G401 (cell line): ENCODE measurements around the gene KRAS. TPM values are rescaled to one million over a fixed set of nuclear protein-coding genes. Genes with fewer than 3 reads are reported as not detected.

Experiments used
- DNase-seq: peaks from one replicate; pipeline ENCODE4 v3.0.0-alpha.2; 2015; ENCODE audit warnings: low spot score
- in situ Hi-C: cut with HindIII; loops from 2 replicates; pipeline ENCODE4 v1.10.0; 2016; ENCODE audit warnings: low sequenced_read_pairs, mixed read lengths
- total RNA-seq: library from RNA; depleted of rRNA; stranded (reverse); fragments of >200 nt; shearing (Covaris generic); gene quantifications from 2 replicates; pipeline ENCODE4 v1.2.3, GENCODE V29; 2014

KRAS gene
- total RNA-seq, 1 experiment from 2014 or later: 9.5 TPM

- no peak for DNase-seq
- in situ Hi-C loops: no loop called here
These were observed 7.0 kb upstream of the KRAS start for GRCh38 chr12:25257590-25258324.

GRCh38 chr12:25256826-25257225 lies 6.1 kb upstream of the KRAS start:
- in situ Hi-C loops: no loop called here
- DNase-seq: no peak

- DNase-seq: no peak
- in situ Hi-C loops: no loop called here
These were observed 5.3 kb upstream of the KRAS start for GRCh38 chr12:25256005-25256404.

GRCh38 chr12:25254271-25254880 lies 3.6 kb upstream of the KRAS start:
- no peak for DNase-seq

GRCh38 chr12:25253371-25254068 lies 2.8 kb upstream of the KRAS start:
- in situ Hi-C loops: no loop called here
- no peak for DNase-seq

More at GRCh38 chr12:25254271-25254880, 3.6 kb upstream of the KRAS start:
- in situ Hi-C loops: no loop called here

GRCh38 chr12:25252946-25253345 lies 2.2 kb upstream of the KRAS start:
- in situ Hi-C loops: no loop called here
- DNase-seq: no peak

GRCh38 chr12:25251769-25252168 lies 1.0 kb upstream of the KRAS start:
- no peak for DNase-seq
- in situ Hi-C loops: no loop called here

GRCh38 chr12:25249931-25250738 lies 594 bp downstream of the KRAS start:
- peak; percentile 55 for DNase-seq
- in situ Hi-C loops: no loop called here

- no peak for DNase-seq
- in situ Hi-C loops: no loop called here
These were observed 2.0 kb downstream of the KRAS start for GRCh38 chr12:25248732-25249131.

- in situ Hi-C loops: no loop called here
- no peak for DNase-seq
These were observed 2.6 kb downstream of the KRAS start for GRCh38 chr12:25248137-25248536.

- in situ Hi-C loops: no loop called here
- DNase-seq: no peak
These were observed 5.2 kb downstream of the KRAS start for GRCh38 chr12:25245491-25245890.

GRCh38 chr12:25243680-25243990 lies 7.1 kb downstream of the KRAS start:
- in situ Hi-C loops: no loop called here

GRCh38 chr12:25242981-25243679 lies 7.6 kb downstream of the KRAS start:
- in situ Hi-C loops: no loop called here

More at GRCh38 chr12:25243680-25243990, 7.1 kb downstream of the KRAS start:
- no peak for DNase-seq

GRCh38 chr12:25241167-25242020 lies 9.3 kb downstream of the KRAS start:
- DNase-seq: peak; percentile 56
- in situ Hi-C loops: no loop called here

More at GRCh38 chr12:25242981-25243679, 7.6 kb downstream of the KRAS start:
- no peak for DNase-seq

GRCh38 chr12:25236626-25237025 lies 14.1 kb downstream of the KRAS start:
- in situ Hi-C loops: no loop called here
- DNase-seq: no peak

- no peak for DNase-seq
- in situ Hi-C loops: no loop called here
These were observed 14.5 kb downstream of the KRAS start for GRCh38 chr12:25236190-25236589.

- in situ Hi-C loops: no loop called here
These were observed 37.4 kb downstream of the KRAS start for GRCh38 chr12:25213338-25213737.

GRCh38 chr12:25208554-25208953 lies 42.2 kb downstream of the KRAS start:
- DNase-seq: no peak
- in situ Hi-C loops: no loop called here

More at GRCh38 chr12:25213338-25213737, 37.4 kb downstream of the KRAS start:
- DNase-seq: no peak
